GM19324 (cell line): ENCODE measurements around the gene RBM24.

ENCODE experiments used
- ATAC-seq: cut with Tn5 transposase; IDR thresholded peaks from one replicate; pipeline ENCODE4 v1.9.1; 2021; ENCODE audit warnings: mild to moderate bottlenecking, moderate library complexity; ENCODE audit not compliant: unreplicated experiment, low FRiP score

The RBM24 gene

GRCh38 chr6:17339308-17339670 lies 58.1 kb downstream of the RBM24 start:
- ATAC-seq = no peak

- ATAC-seq = no peak
Measured at GRCh38 chr6:17341117-17341805, 60.1 kb downstream of the RBM24 start.

GRCh38 chr6:17341891-17342290 lies 60.7 kb downstream of the RBM24 start:
- ATAC-seq = no peak

- no peak for ATAC-seq
Measured at GRCh38 chr6:17343215-17343614, 62.1 kb downstream of the RBM24 start.
